H1 (cell line): ENCODE measurements around the gene CRTAP. TPM values are rescaled to one million over a fixed set of nuclear protein-coding genes. Genes with fewer than 3 reads are reported as not detected.

ENCODE experiments used
- CTCF ChIA-PET: fragments of 300-600 bp; sonication (Branson Sonifier 250); formaldehyde crosslinking; loops from one replicate; lab custom pipeline; 2021; ENCODE audit not compliant: partially characterized antibody; lab: Charles Lee
- POLR2A ChIA-PET: fragments of 300-600 bp; sonication (Branson Sonifier 250); formaldehyde crosslinking; loops from one replicate; lab custom pipeline; 2021; ENCODE audit warnings: inconsistent platforms; ENCODE audit not compliant: partially characterized antibody; lab: Charles Lee
- DNase-seq, 2 experiments: peaks; one replicate each; pipeline versions ENCODE4 v3.0.0 to v3.0.0-alpha.2; 2010 to 2022; ENCODE audit warnings: low spot score in 2 of 2, low read depth in 1 of 2, mixed read lengths in 1 of 2
- FAIRE-seq: peaks from 2 replicates; lab custom pipeline; 2011; peaks lifted over from hg19 to GRCh38; lab: Jason Lieb, UNC
- H2AFZ ChIP-seq: 2 replicates; pipeline ENCODE4 v1.8.1; 2012; ENCODE audit warnings: low read length, inconsistent platforms
- H2AK5ac ChIP-seq: 2 replicates; pipeline ENCODE4 v1.6.1; 2013; ENCODE audit warnings: low read depth, low read length
- H2BK120ac ChIP-seq: replicated peaks from 2 replicates; pipeline ENCODE3; 2013; ENCODE audit warnings: low read depth, low read length, inconsistent platforms
- H2BK12ac ChIP-seq: 2 replicates; pipeline ENCODE4 v1.6.1; 2013; ENCODE audit warnings: low read depth, low read length
- H2BK15ac ChIP-seq: 2 replicates; pipeline ENCODE4 v1.6.1; 2013; ENCODE audit warnings: low read length
- H2BK20ac ChIP-seq: 2 replicates; pipeline ENCODE4 v1.6.1; 2013; ENCODE audit warnings: low read length
- H2BK5ac ChIP-seq: 2 replicates; pipeline ENCODE4 v1.6.1; 2013; ENCODE audit warnings: low read depth, low read length
- H3K14ac ChIP-seq: 2 replicates; pipeline ENCODE4 v1.6.1; 2013; ENCODE audit warnings: inconsistent platforms; ENCODE audit not compliant: insufficient read length
- H3K18ac ChIP-seq: 2 replicates; pipeline ENCODE4 v1.6.1; 2013; ENCODE audit warnings: low read length; ENCODE audit errors: extremely low read depth
- H3K23ac ChIP-seq: 2 replicates; pipeline ENCODE4 v1.6.1; 2013; ENCODE audit warnings: inconsistent platforms; ENCODE audit not compliant: insufficient read length
- H3K23me2 ChIP-seq: 2 replicates; pipeline ENCODE4 v1.6.1; 2013; ENCODE audit warnings: low read depth, low read length
- H3K27ac ChIP-seq: 2 replicates; pipeline ENCODE4 v1.6.1; 2011; ENCODE audit warnings: low read depth, low read length, inconsistent platforms
- H3K27me3 ChIP-seq, 4 experiments: replicated peaks in 1 of 4; 1 replicate in 1 of 4; 2 replicates in 3 of 4; pipeline versions ENCODE4 v1.6.1 to v1.8.1; 2011 to 2013; ENCODE audit warnings: low read length in 3 of 4, mild to moderate bottlenecking in 3 of 4, inconsistent platforms in 2 of 4, mixed read lengths in 2 of 4, moderate library complexity in 1 of 4; ENCODE audit not compliant: control insufficient read depth in 3 of 4, insufficient read depth in 3 of 4; ENCODE audit errors: extremely low read depth in 1 of 4
- H3K36me3 ChIP-seq, 4 experiments: 2 replicates each; pipeline versions ENCODE4 v1.6.1 to v1.8.1; 2011 to 2013; ENCODE audit warnings: mild to moderate bottlenecking in 4 of 4, low read length in 3 of 4, moderate library complexity in 2 of 4, control low read depth in 1 of 4, inconsistent platforms in 1 of 4; ENCODE audit not compliant: insufficient read depth in 4 of 4, control insufficient read depth in 2 of 4
- H3K4ac ChIP-seq: replicated peaks from 2 replicates; pipeline ENCODE3; 2013; ENCODE audit warnings: low read length, low read depth, mixed read lengths, inconsistent platforms; ENCODE audit not compliant: insufficient read length
- H3K4me1 ChIP-seq, 4 experiments: replicated peaks in 1 of 4; 1 replicate in 1 of 4; 2 replicates in 3 of 4; pipeline versions ENCODE4 v1.6.1 to v1.8.1; 2011 to 2013; ENCODE audit warnings: low read length in 3 of 4, inconsistent platforms in 2 of 4, mixed read lengths in 1 of 4; ENCODE audit not compliant: insufficient read depth in 4 of 4, control insufficient read depth in 3 of 4
- H3K4me2 ChIP-seq, 2 experiments: 2 replicates each; pipeline versions ENCODE4 v1.6.1 to v1.8.1; 2011 to 2013; ENCODE audit warnings: low read depth in 2 of 2, low read length in 2 of 2, control low read depth in 1 of 2, inconsistent platforms in 1 of 2, mild to moderate bottlenecking in 1 of 2; ENCODE audit not compliant: insufficient read depth in 1 of 2
- H3K4me3 ChIP-seq, 4 experiments: fragments of 200-600, 300-600 bp in 1 of 4; sonication (generic), shearing (Covaris generic), sonication (Bioruptor Twin) in 1 of 4; 2 replicates each; pipeline versions ENCODE4 v1.5.1 to v1.8.1; 2011 to 2016; ENCODE audit warnings: low read length in 4 of 4, low read depth in 3 of 4, control low read depth in 2 of 4, inconsistent platforms in 2 of 4, mild to moderate bottlenecking in 2 of 4, mixed read lengths in 1 of 4, moderate library complexity in 1 of 4; ENCODE audit not compliant: insufficient read depth in 2 of 4; ENCODE audit errors: extremely low read depth in 1 of 4
- H3K56ac ChIP-seq: replicated peaks from 2 replicates; pipeline ENCODE3; 2013; ENCODE audit warnings: low read depth, mild to moderate bottlenecking, mixed read lengths, low read length, inconsistent platforms; ENCODE audit not compliant: insufficient read length
- H3K79me1 ChIP-seq: 2 replicates; pipeline ENCODE4 v1.6.1; 2013; ENCODE audit warnings: low read depth, low read length, control low read depth
- H3K79me2 ChIP-seq, 2 experiments: 2 replicates each; pipeline versions ENCODE4 v1.6.1 to v1.8.1; 2012 to 2013; ENCODE audit warnings: low read length in 2 of 2, mild to moderate bottlenecking in 2 of 2, inconsistent platforms in 1 of 2; ENCODE audit not compliant: insufficient read depth in 2 of 2, control insufficient read depth in 1 of 2
- H3K9ac ChIP-seq, 4 experiments: replicated peaks in 1 of 4; 1 replicate in 1 of 4; 2 replicates in 3 of 4; pipeline versions ENCODE4 v1.6.1 to v1.8.1; 2011 to 2013; ENCODE audit warnings: low read depth in 3 of 4, low read length in 3 of 4, control low read depth in 2 of 4, mild to moderate bottlenecking in 2 of 4, moderate library complexity in 2 of 4, inconsistent platforms in 1 of 4; ENCODE audit errors: extremely low read depth in 1 of 4
- H3K9me3 ChIP-seq, 2 experiments: 2 replicates each; pipeline versions ENCODE4 v1.6.1 to v1.8.1; 2012 to 2013; ENCODE audit warnings: mild to moderate bottlenecking in 2 of 2, moderate library complexity in 2 of 2, control low read depth in 1 of 2, inconsistent platforms in 1 of 2, low read depth in 1 of 2, low read length in 1 of 2, mixed read lengths in 1 of 2; ENCODE audit not compliant: insufficient read depth in 2 of 2
- H4K20me1 ChIP-seq, 2 experiments: replicated peaks in 1 of 2; 2 replicates each; pipeline versions ENCODE3 to v1.8.1; 2011 to 2013; ENCODE audit warnings: inconsistent platforms in 2 of 2, low read length in 2 of 2, mild to moderate bottlenecking in 1 of 2; ENCODE audit not compliant: insufficient read depth in 2 of 2, control insufficient read depth in 1 of 2
- H4K5ac ChIP-seq: 2 replicates; pipeline ENCODE4 v1.6.1; 2013; ENCODE audit warnings: low read length, low read depth, mixed read lengths, inconsistent platforms; ENCODE audit not compliant: insufficient read length
- H4K8ac ChIP-seq: 2 replicates; pipeline ENCODE4 v1.8.0; 2013; ENCODE audit warnings: mild to moderate bottlenecking, moderate library complexity, low read length, inconsistent platforms; ENCODE audit not compliant: insufficient read depth; ENCODE audit errors: extremely low read depth
- H4K91ac ChIP-seq: replicated peaks from 2 replicates; pipeline ENCODE3; 2013; ENCODE audit warnings: low read length, mixed read lengths, inconsistent platforms; ENCODE audit not compliant: insufficient read length
- BRCA1 ChIP-seq: IDR thresholded peaks from 2 replicates; pipeline ENCODE4 v1.6.1; 2012; ENCODE audit warnings: low read depth, low read length, improper control_type of control experiment
- CTCF ChIP-seq, 3 experiments: IDR thresholded peaks; 1 replicate in 2 of 3; 2 replicates in 1 of 3; pipeline versions ENCODE4 v1.5.1 to v1.6.1; 2011; ENCODE audit warnings: low read length in 3 of 3, mild to moderate bottlenecking in 3 of 3, inconsistent platforms in 2 of 3, low read depth in 1 of 3, moderate library complexity in 1 of 3; ENCODE audit not compliant: insufficient read depth in 1 of 3; ENCODE audit errors: control extremely low read depth in 1 of 3
- E2F6 ChIP-seq: IDR thresholded peaks from 2 replicates; pipeline ENCODE4 v1.6.1; 2012; ENCODE audit warnings: inconsistent platforms
- MAX ChIP-seq: IDR thresholded peaks from 2 replicates; pipeline ENCODE4 v1.6.1; 2012; ENCODE audit warnings: inconsistent platforms
- NANOG ChIP-seq: IDR thresholded peaks from 2 replicates; pipeline ENCODE4 v1.6.1; 2011; ENCODE audit warnings: low read length, low read depth, mild to moderate bottlenecking, inconsistent platforms; ENCODE audit not compliant: insufficient read depth, poor library complexity, severe bottlenecking
- WGBS, 2 experiments: shearing (Covaris generic) in 1 of 2; methylation state at CpG; one replicate each; pipeline versions ENCODE4 v1.1.6 to v1.1.7; 2013 to 2015; ENCODE audit warnings: low lambda C conversion rate in 2 of 2, mixed read lengths in 2 of 2, inconsistent platforms in 1 of 2, low coverage in 1 of 2, missing lambda C conversion rate in 1 of 2; ENCODE audit not compliant: insufficient replicate concordance in 2 of 2, insufficient coverage in 1 of 2, insufficient read length in 1 of 2; ENCODE audit errors: extremely low coverage in 1 of 2, missing lambda C conversion rate in 1 of 2; 5-methylcytosine and 5-hydroxymethylcytosine counted together
- polyA plus RNA-seq, 7 experiments: library from polyadenylated mRNA; depleted of rRNA in 3 of 7; stranded (reverse) in 5 of 7; unstranded in 2 of 7; fragments of >200 nt in 5 of 7; fragments of 200-250 nt in 2 of 7; gene quantifications; 1 replicate in 5 of 7; 2 replicates in 1 of 7; 4 replicates in 1 of 7; pipeline versions ENCODE4 v1.2.1 to v1.2.3, GENCODE V29; 2011 to 2013; ENCODE audit warnings: missing spikeins in 2 of 7, mixed read lengths in 2 of 7
- total RNA-seq: library from RNA; stranded (reverse); fragmentation: NEBNext Ultra II Directional; extraction: Animal tissue kit (Norgen Biotek cat#: 25700); gene quantifications from 2 replicates; pipeline ENCODE4 v1.2.1, GENCODE V29; 2021
- TF ChIP-seq, protein P1 (sequence below): IDR thresholded peaks from 2 replicates; pipeline ENCODE4 v1.6.1; 2011; ENCODE audit warnings: low read depth, mild to moderate bottlenecking, low read length; ENCODE audit not compliant: insufficient read depth

CRTAP gene
- total and polyA plus RNA-seq, 2 of the 8 experiments (the other 6 are each of a cell fraction or from before 2014, with no cell fraction given): 159 to 188 TPM

DNA sequence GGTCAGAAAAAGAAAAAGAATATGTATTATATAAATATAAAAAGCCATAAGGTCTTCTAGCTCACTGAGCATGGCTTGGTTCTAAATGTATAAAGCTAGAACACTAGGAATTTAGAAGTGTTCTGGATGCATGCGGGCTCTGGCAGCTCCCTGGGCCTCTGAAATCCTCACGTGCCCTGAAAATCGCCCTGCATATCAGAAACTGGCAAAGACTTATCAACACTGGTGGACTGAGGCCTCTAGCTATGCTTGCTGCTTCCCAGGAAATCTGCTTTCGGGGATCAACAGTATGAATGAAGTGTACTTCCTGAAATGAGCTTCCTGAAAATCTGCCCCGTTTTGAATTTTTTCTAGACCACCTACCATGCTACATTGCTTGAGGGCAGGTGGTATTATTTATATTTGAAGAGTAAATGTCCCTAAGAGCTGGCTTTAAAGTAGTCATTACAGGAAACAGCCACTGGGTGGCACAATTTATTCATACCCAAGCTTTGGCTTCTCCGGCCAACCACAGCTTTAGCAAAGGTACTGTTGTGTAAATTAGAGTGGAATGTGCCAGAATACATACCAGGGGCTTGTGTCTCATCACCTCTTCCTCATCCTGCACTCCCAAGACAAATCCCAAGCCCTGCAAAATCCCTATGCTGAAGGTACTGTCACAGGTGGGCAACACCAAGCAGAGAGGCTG lies 17.7 kb downstream of the CRTAP start:
- no peak overlapping the region for H3K14ac ChIP-seq
- no peaks in the 10 kb centered on the region for H3K27me3 ChIP-seq
- FAIRE-seq (peak; percentile 98), DNase-seq (peak; percentile 41 to 64)
- H2BK15ac ChIP-seq: peak overlapping the region; percentile 25; the same call in 1 of the 2 replicates
- ChIA-PET POLR2A (interaction anchor here (1.1 to 1.4 kb wide), 3 partner anchors 10 to 257 kb away, joined by 3 to 4 read pairs (median 3); no protein-coding TSS in a partner anchor), CTCF (interaction anchor here (0.7 to 5.4 kb wide), 51 partner anchors 9 to 656 kb away, joined by 3 to 104 read pairs (median 4); partner anchors contain the start of gene SUSD5)
- no peak overlapping the region for H2BK20ac ChIP-seq
- H4K91ac ChIP-seq: no peak overlapping the region
- peaks cover 0 to 2% of the 10 kb centered on the region in 2 experiments for H4K20me1 ChIP-seq
- peaks cover 0 to 6% (median 5%) of the 10 kb centered on the region in 4 experiments; a peak in 6 of 7 replicates for H3K4me1 ChIP-seq
- H3K4ac ChIP-seq: no peak overlapping the region
- H3K27ac ChIP-seq: no peak overlapping the region
- 53% methylated on average over 6 of the region's 6 CpGs; no CpG with 5 or more reads in 1 of the 2 experiments for WGBS, 2 experiments
- no peak overlapping the region for H4K5ac ChIP-seq
- H3K4me2 ChIP-seq: no peak overlapping the region; a peak in 1 of 4 replicates
- H3K4me3 ChIP-seq: no peak overlapping the region
- peak overlapping the region; percentile 40 for H2BK12ac ChIP-seq
- peak overlapping the region; percentile 84 for H2AFZ ChIP-seq
- no peaks in the 10 kb centered on the region for H3K79me1 ChIP-seq
- no peaks in the 10 kb centered on the region for H3K9me3 ChIP-seq
- no peak overlapping the region for H3K56ac ChIP-seq
- H3K23ac ChIP-seq: no peak overlapping the region
- H2BK120ac ChIP-seq: no peak overlapping the region
- H3K79me2 ChIP-seq: no peaks in the 10 kb centered on the region
- no peaks in the 10 kb centered on the region for H3K23me2 ChIP-seq
- 0 out of 2 replicates have a peak overlapping the region, but pooled peaks have one; percentile 56 for H3K18ac ChIP-seq
- H4K8ac ChIP-seq: no peak overlapping the region
- H2AK5ac ChIP-seq: no peak overlapping the region
- peak overlapping the region; percentile 13; the same call in 1 of the 2 replicates for H2BK5ac ChIP-seq
- H3K36me3 ChIP-seq: peaks cover 0 to 20% (median 9%) of the 10 kb centered on the region in 4 experiments; a peak in 6 of 8 replicates
- H3K9ac ChIP-seq: no peak overlapping the region
- TF ChIP-seq MAX: 0 out of 2 replicates have a peak, but pooled peaks have one; percentile 7
- no peak for TF ChIP-seq BRCA1
- TF ChIP-seq NANOG: no peak
- TF ChIP-seq E2F6: no peak
- peak in 2 of 3 experiments; percentile 68 to 70; a peak in 3 of 4 replicates for TF ChIP-seq CTCF (IDR thresholded peaks at IDR 0.05; ENCODE audit: control extremely low read depth in 1 of 3, insufficient read depth in 1 of 3, low read depth in 1 of 3, low read length in 3 of 3)
- TF ChIP-seq, protein P1, sequence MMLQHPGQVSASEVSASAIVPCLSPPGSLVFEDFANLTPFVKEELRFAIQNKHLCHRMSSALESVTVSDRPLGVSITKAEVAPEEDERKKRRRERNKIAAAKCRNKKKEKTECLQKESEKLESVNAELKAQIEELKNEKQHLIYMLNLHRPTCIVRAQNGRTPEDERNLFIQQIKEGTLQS: 0 out of 2 replicates have a peak, but pooled peaks have one; percentile 5
